HG03139 (cell line): ENCODE results near the gene CASQ1.

Experiments used
- ATAC-seq: cut with Tn5 transposase; IDR thresholded peaks from one replicate; pipeline ENCODE4 v1.9.1; 2021; ENCODE audit not compliant: unreplicated experiment

Gene CASQ1

GRCh38 chr1:160168016-160168415, 22.4 kb upstream of the CASQ1 start:
- ATAC-seq: no peak

GRCh38 chr1:160168609-160169369, 21.6 kb upstream of the CASQ1 start:
- ATAC-seq: no peak

- ATAC-seq: peak; percentile 69
These were observed 20.6 kb upstream of the CASQ1 start for GRCh38 chr1:160169553-160170399.

GRCh38 chr1:160171354-160171753, 19.0 kb upstream of the CASQ1 start:
- no peak for ATAC-seq

GRCh38 chr1:160171980-160172379, 18.4 kb upstream of the CASQ1 start:
- ATAC-seq: no peak

GRCh38 chr1:160177231-160177630, 13.1 kb upstream of the CASQ1 start:
- ATAC-seq: no peak

- ATAC-seq: no peak
These were observed 12.7 kb upstream of the CASQ1 start for GRCh38 chr1:160177667-160178066.

- ATAC-seq: no peak
These were observed 11.6 kb upstream of the CASQ1 start for GRCh38 chr1:160178731-160179130.

GRCh38 chr1:160179336-160179735, 11.0 kb upstream of the CASQ1 start:
- ATAC-seq: no peak

- ATAC-seq: no peak
These were observed 4.1 kb upstream of the CASQ1 start for GRCh38 chr1:160186246-160186645.

GRCh38 chr1:160186729-160187128, 3.6 kb upstream of the CASQ1 start:
- no peak for ATAC-seq

- no peak for ATAC-seq
These were observed 3.0 kb upstream of the CASQ1 start for GRCh38 chr1:160187407-160187806.

GRCh38 chr1:160188341-160188740, 2.0 kb upstream of the CASQ1 start:
- ATAC-seq: no peak

GRCh38 chr1:160191756-160192155, 1.4 kb downstream of the CASQ1 start:
- ATAC-seq: no peak

- no peak for ATAC-seq
These were observed 1.9 kb downstream of the CASQ1 start for GRCh38 chr1:160192234-160192633.

- no peak for ATAC-seq
These were observed 2.9 kb downstream of the CASQ1 start for GRCh38 chr1:160193091-160193819.

GRCh38 chr1:160193832-160194736, 3.7 kb downstream of the CASQ1 start:
- ATAC-seq: no peak

GRCh38 chr1:160194737-160195059, 4.3 kb downstream of the CASQ1 start:
- ATAC-seq: no peak

GRCh38 chr1:160196143-160196542, 5.8 kb downstream of the CASQ1 start:
- no peak for ATAC-seq

GRCh38 chr1:160197231-160197630, 6.9 kb downstream of the CASQ1 start:
- ATAC-seq: no peak

- ATAC-seq: no peak
These were observed 10.4 kb downstream of the CASQ1 start for GRCh38 chr1:160200786-160201185.
